Type B pancreatic cell (in vitro differentiated cells): ENCODE results near the gene ABCD3. TPM values are rescaled to one million over a fixed set of nuclear protein-coding genes. Genes with fewer than 3 reads are reported as not detected.

Experiments
- DNase-seq: peaks from one replicate; pipeline ENCODE4 v3.0.0; 2021; ENCODE audit warnings: mixed read lengths; ENCODE audit not compliant: unreplicated experiment; ENCODE audit errors: extremely low spot score
- H3K27ac Mint-ChIP-seq: 2 replicates; pipeline ENCODE4 v1.8.0; 2021; ENCODE audit warnings: mild to moderate bottlenecking, mixed read lengths
- H3K27me3 Mint-ChIP-seq: 2 replicates; pipeline ENCODE4 v1.8.0; 2021; ENCODE audit warnings: mixed read lengths
- H3K36me3 Mint-ChIP-seq: 2 replicates; pipeline ENCODE4 v1.8.0; 2021; ENCODE audit warnings: mixed read lengths
- H3K4me1 Mint-ChIP-seq: one replicate; pipeline ENCODE4 v1.8.0; 2021; ENCODE audit warnings: mixed read lengths; ENCODE audit not compliant: unreplicated experiment
- H3K4me3 Mint-ChIP-seq: 2 replicates; pipeline ENCODE4 v1.8.0; 2021; ENCODE audit warnings: mild to moderate bottlenecking, mixed read lengths
- H3K9me3 Mint-ChIP-seq: 2 replicates; pipeline ENCODE4 v1.8.0; 2021; ENCODE audit warnings: mixed read lengths
- CTCF ChIP-seq: fragments of 200-600 bp; sonication (generic); conservative IDR thresholded peaks from 2 replicates; pipeline ENCODE4 v1.5.0; 2021; ENCODE audit warnings: antibody characterized with exemption, mild to moderate bottlenecking
- total RNA-seq: library from RNA; stranded (reverse); gene quantifications from 2 replicates; pipeline ENCODE4 v1.2.1, GENCODE V29; 2021; ENCODE audit warnings: low replicate concordance

ABCD3 gene
- total RNA-seq, 1 donor from 2014 or later = 55.1 TPM

- Mint-ChIP-seq H3K27me3 (no peaks in the 10 kb centered on the region), H3K9me3 (peaks cover 6% of the 10 kb centered on the region), H3K27ac (peak overlapping the region; percentile 28), H3K4me1 (peaks cover 15% of the 10 kb centered on the region), H3K4me3 (no peak overlapping the region), H3K36me3 (peaks cover 8% of the 10 kb centered on the region)
- TF ChIP-seq CTCF = no peak
- no peak for DNase-seq
Measured at GRCh38 chr1:94526152-94526980, 108.2 kb downstream of the ABCD3 start.

- Mint-ChIP-seq H3K36me3 (peaks cover 13% of the 10 kb centered on the region), H3K4me1 (peaks cover 10% of the 10 kb centered on the region), H3K4me3 (peak overlapping the region; percentile 29), H3K9me3 (peaks cover 6% of the 10 kb centered on the region), H3K27me3 (no peaks in the 10 kb centered on the region), H3K27ac (peak overlapping the region; percentile 28)
- TF ChIP-seq CTCF = peak; percentile 34
- no peak for DNase-seq
Measured at GRCh38 chr1:94527447-94528031, 109.3 kb downstream of the ABCD3 start.

- Mint-ChIP-seq H3K36me3 (peaks cover 20% of the 10 kb centered on the region), H3K27me3 (no peaks in the 10 kb centered on the region), H3K4me3 (no peak overlapping the region), H3K4me1 (peaks cover 15% of the 10 kb centered on the region), H3K9me3 (peaks cover 6% of the 10 kb centered on the region), H3K27ac (peak overlapping the region; percentile 5)
- TF ChIP-seq CTCF = no peak
- DNase-seq = no peak
Measured at GRCh38 chr1:94528299-94528698, 110.1 kb downstream of the ABCD3 start.

GRCh38 chr1:94528826-94529225 lies 110.6 kb downstream of the ABCD3 start:
- H3K27me3 Mint-ChIP-seq = no peaks in the 10 kb centered on the region
- H3K36me3 Mint-ChIP-seq = peaks cover 25% of the 10 kb centered on the region
- H3K27ac Mint-ChIP-seq = peak overlapping the region; percentile 5
- peaks cover 6% of the 10 kb centered on the region for H3K9me3 Mint-ChIP-seq
- peaks cover 15% of the 10 kb centered on the region for H3K4me1 Mint-ChIP-seq
- no peak overlapping the region for H3K4me3 Mint-ChIP-seq
- DNase-seq = no peak
- TF ChIP-seq CTCF = no peak

GRCh38 chr1:94529416-94529815 lies 111.2 kb downstream of the ABCD3 start:
- DNase-seq = no peak

More at GRCh38 chr1:94529416-94529815, 111.2 kb downstream of the ABCD3 start:
- Mint-ChIP-seq H3K27ac (no peak overlapping the region), H3K9me3 (peaks cover 6% of the 10 kb centered on the region), H3K36me3 (peaks cover 25% of the 10 kb centered on the region), H3K27me3 (no peaks in the 10 kb centered on the region), H3K4me3 (no peak overlapping the region), H3K4me1 (peaks cover 15% of the 10 kb centered on the region)
- TF ChIP-seq CTCF = no peak
